IPS-NIHi7 (cell line): ENCODE data around the gene FUT3.

Experiments
- DNase-seq: peaks from one replicate; pipeline ENCODE4 v3.0.0; 2012; ENCODE audit warnings: mixed read lengths; ENCODE audit errors: extremely low spot score

The FUT3 gene

GRCh38 chr19:5801796-5802619 is 49.2 kb downstream of the FUT3 start:
- peak; percentile 48 for DNase-seq

DNA sequence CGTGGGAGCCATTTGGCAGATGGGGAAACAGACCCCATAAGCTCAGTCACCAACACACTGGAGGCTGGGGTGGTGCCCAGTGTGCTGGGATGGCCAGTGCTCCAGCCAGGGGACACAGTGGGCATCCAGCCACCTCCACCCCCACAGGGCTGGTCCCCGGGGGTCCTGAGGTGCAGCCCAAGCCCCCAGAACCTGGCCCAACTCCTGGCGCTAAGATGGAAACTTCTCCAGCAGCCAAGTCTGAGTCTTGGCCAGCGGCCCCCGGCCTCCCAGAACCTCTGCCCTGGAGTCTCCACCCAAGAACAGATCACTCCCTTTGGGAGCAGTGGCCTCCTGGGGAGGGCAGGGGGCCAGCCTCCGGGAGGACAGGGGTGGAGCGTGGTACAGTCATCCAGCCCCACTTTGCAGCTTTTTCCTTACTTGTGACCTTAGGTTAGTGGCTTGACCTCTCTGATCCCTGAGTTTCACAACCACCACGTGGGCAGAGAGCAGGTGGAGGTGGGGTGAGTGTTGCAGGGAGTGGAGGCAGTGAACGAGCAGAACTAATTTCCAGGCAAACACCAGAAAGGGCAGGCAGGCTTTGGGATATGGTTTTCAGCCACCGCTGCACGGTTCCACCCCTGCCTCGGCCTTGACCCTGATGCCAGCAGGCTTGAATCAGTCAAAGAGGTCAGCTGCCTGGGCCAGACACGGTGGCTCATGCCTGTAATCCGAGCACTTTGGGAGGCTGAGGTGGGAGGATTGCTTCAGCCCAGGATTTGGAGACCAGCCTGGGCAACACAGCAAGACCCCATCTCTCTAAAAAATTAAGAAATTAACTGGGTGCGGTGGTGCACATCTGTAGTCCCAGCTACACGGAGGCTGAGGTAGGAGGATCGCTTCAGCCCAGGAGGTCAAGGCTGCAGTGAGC is 50.6 kb downstream of the FUT3 start:
- DNase-seq, result no peak

DNA sequence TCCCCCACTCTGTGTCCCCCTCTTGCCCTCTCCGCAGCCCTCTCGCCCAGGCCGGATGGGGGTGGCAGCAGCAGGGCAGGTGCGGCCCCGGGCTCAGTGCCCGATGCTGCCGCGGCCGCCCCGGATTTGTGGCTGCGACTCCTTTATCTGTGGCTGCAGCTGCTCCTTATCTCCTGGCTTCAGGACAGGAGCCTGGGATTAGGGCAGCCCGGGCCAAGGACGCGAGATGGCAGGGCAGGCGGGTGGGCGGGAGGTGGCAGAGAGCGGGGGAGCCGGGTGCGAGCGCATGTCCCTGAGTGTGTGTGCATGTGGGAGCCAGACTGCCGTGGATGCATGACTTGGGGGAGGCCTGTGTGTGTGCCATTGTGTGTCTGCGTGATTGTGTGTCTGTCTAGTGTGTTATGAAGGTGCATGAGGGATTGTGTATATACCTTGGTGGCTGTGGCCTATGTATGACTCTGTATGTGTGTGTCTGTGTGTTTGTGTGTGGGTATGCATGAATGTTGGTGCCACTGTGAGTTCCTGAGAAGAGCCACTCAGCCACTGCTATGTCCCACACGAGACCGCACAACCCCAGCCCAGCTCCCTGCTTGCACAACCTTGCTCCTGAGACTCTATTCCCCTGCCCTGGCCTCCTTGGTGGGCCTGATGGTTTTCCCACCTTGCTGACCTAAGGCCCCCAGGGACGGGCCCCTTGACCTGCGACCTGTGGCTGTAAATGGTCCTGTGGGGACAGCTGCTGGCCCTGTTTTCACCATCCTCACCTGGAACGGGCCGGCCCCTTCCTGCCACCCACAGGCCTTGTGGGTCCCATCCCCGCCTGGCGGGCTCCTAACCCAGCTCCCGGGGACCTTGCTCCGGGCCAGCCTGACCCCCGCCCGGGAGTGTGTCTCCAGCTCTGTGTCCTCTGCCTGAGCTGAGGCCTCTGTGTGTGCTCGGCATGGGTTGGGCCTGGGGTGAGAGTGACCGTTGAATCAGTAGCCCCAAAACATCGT is 51.7 kb downstream of the FUT3 start:
- DNase-seq, result no peak

- no peak for DNase-seq
Observed at GRCh38 chr19:5798244-5798643, 53.0 kb downstream of the FUT3 start.

DNA sequence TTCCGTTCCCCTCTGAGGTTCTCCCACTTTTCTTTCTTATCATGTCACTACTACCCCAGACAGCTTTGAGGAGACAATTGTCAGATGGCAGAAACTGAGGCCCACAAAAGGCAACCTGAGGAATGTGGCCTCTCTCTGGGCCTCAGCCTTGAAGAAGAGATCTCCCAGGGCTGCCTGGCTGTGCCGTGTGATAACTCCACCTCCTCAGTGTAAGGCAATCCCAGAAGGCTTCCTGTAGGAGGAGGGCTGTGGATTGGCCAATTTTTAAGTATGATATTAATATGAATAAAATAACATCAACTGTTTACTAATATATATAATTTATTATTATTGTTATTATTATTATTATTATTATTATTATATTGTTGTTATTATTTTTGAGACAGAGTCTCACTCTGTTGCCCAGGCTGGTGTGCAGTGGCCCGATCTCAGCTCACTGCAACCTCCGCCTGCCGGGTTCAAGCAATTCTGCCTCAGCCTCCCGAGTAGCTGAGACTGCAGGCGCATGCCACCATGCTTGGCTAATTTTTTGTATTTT is 55.8 kb downstream of the FUT3 start:
- DNase-seq, result no peak

DNA sequence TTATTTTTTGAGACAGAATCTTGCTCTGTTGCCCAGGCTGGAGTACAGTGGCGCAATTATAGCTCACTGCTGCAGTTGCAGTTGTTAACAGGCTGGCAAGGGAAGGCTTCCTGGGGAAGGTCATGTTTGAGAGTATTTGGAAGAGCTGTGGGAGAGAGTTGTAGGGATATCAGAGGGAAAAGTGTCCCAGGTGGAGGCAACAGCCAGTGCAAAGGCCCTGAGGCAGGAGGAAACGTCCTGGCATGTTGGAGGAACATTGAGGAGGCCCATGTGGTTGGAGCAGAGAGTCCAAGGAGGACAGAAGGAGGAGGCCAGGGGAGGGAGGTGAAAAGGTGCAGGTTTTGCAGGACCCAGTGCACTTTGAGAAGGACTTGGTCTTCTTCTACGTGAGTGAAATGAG is 58.1 kb downstream of the FUT3 start:
- no peak for DNase-seq
